ENCODE data around the gene VWA2. TPM values are rescaled to one million over a fixed set of nuclear protein-coding genes. Genes with fewer than 3 reads are reported as not detected.

Gene VWA2
- polyA plus RNA-seq, 1 of the 3 experiments (the other 2 are of a cell fraction), result not detected

GRCh38 chr10:114323023-114323422 is 84.0 kb downstream of the VWA2 start:
- no peak overlapping the region for H3K9ac ChIP-seq
- no peak overlapping the region for H3K27ac ChIP-seq (ENCODE audit: low read depth in 2 of 2, low read length in 1 of 2)
- H3K4me2 ChIP-seq, result no peak overlapping the region
- no peaks in the 10 kb centered on the region for H3K79me2 ChIP-seq (ENCODE audit: insufficient read depth)
- ChIA-PET CTCF (interaction anchor here (1.0 to 3.3 kb wide), 2 partner anchors 18 to 19 kb away, joined by 3 to 17 read pairs; no protein-coding TSS in a partner anchor), POLR2A (no interaction called here)
- no peaks in the 10 kb centered on the region for H3K9me3 ChIP-seq
- H4K20me1 ChIP-seq (ENCODE audit: insufficient read depth), result no peaks in the 10 kb centered on the region
- no peaks in the 10 kb centered on the region for H3K36me3 ChIP-seq (replicated peaks in 1 of 2; ENCODE audit: control insufficient read depth in 1 of 2, insufficient read depth in 2 of 2, low read length in 1 of 2)
- no peaks in the 10 kb centered on the region; the same call in 1 of the 2 replicates for H3K27me3 ChIP-seq (ENCODE audit: insufficient read depth)
- H3F3A ChIP-seq (replicated peaks; ENCODE audit: insufficient read depth), result no peaks in the 10 kb centered on the region
- H3K9me2 ChIP-seq, result no peaks in the 10 kb centered on the region
- no peak for DNase-seq
- H3K4me1 ChIP-seq (ENCODE audit: control insufficient read depth in 1 of 2, insufficient read depth in 2 of 2, low read depth in 1 of 2, low read length in 1 of 2), result peaks cover 0 to 12% of the 10 kb centered on the region in 2 experiments; a peak in 1 of 4 replicates
- no peak overlapping the region for H3K4me3 ChIP-seq (ENCODE audit: low read depth in 2 of 2, low read length in 1 of 2)
- no peak for TF ChIP-seq YY1 (IDR thresholded peaks at IDR 0.05; ENCODE audit: low read depth)
- no peak for TF ChIP-seq USF2 (IDR thresholded peaks at IDR 0.05; ENCODE audit: borderline replicate concordance, low read depth, low read length)
- TF ChIP-seq GATA2 (CRISPR knock-in tag; IDR thresholded peaks at IDR 0.05), result no peak
- TF ChIP-seq ELF1 (IDR thresholded peaks at IDR 0.05), result no peak
- TF ChIP-seq GABPA (IDR thresholded peaks at IDR 0.05; ENCODE audit: low read depth), result no peak
- TF ChIP-seq SMC3 (IDR thresholded peaks at IDR 0.05; ENCODE audit: low read depth, low read length), result no peak
- no peak for TF ChIP-seq NFIC (IDR thresholded peaks at IDR 0.05; ENCODE audit: borderline replicate concordance)
- 63% methylated on average over 5 of the region's 5 CpGs for WGBS (ENCODE audit: low lambda C conversion rate)
- H2AFZ ChIP-seq (ENCODE audit: low read depth), result no peak overlapping the region

DNA sequence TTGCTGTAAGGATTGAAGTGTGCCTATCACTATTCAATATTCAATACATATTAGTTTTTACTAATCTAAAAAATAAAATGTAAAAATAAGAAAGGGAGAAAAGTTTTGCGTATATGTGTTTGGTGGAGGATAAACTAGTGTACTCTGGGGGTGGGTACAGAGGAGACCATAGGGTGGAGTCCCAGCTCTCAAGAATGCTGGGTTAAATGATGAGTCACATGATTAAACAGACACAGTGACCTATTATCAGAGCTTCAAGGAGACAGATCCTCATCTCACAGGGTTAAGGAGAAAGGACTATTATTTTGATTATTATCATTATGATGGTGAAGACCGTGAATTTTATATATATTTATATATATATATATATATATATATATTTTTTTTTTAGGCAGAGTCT is 87.7 kb downstream of the VWA2 start:
- Histone ChIP-seq H3K4me3 (ENCODE audit: low read depth in 2 of 2, low read length in 1 of 2) (no peak overlapping the region), H2AFZ (ENCODE audit: low read depth) (no peak overlapping the region), H3F3A (replicated peaks; ENCODE audit: insufficient read depth) (no peaks in the 10 kb centered on the region), H3K9ac (no peak overlapping the region), H4K20me1 (ENCODE audit: insufficient read depth) (no peaks in the 10 kb centered on the region), H3K4me1 (ENCODE audit: control insufficient read depth in 1 of 2, insufficient read depth in 2 of 2, low read depth in 1 of 2, low read length in 1 of 2) (peaks cover 0 to 12% of the 10 kb centered on the region in 2 experiments; a peak in 1 of 4 replicates), H3K9me2 (no peaks in the 10 kb centered on the region), H3K27me3 (ENCODE audit: insufficient read depth) (no peaks in the 10 kb centered on the region), H3K36me3 (replicated peaks in 1 of 2; ENCODE audit: control insufficient read depth in 1 of 2, insufficient read depth in 2 of 2, low read length in 1 of 2) (no peaks in the 10 kb centered on the region), H3K4me2 (no peak overlapping the region), H3K79me2 (ENCODE audit: insufficient read depth) (no peaks in the 10 kb centered on the region), H3K9me3 (no peaks in the 10 kb centered on the region), H3K27ac (ENCODE audit: low read depth in 2 of 2, low read length in 1 of 2) (no peak overlapping the region)
- ChIA-PET CTCF (interaction anchor here (1.4 kb wide), 1 partner anchor 8 kb away, joined by 3 read pairs; no protein-coding TSS in a partner anchor), POLR2A (no interaction called here)
- TF ChIP-seq, protein P1, sequence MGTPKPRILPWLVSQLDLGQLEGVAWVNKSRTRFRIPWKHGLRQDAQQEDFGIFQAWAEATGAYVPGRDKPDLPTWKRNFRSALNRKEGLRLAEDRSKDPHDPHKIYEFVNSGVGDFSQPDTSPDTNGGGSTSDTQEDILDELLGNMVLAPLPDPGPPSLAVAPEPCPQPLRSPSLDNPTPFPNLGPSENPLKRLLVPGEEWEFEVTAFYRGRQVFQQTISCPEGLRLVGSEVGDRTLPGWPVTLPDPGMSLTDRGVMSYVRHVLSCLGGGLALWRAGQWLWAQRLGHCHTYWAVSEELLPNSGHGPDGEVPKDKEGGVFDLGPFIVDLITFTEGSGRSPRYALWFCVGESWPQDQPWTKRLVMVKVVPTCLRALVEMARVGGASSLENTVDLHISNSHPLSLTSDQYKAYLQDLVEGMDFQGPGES (IDR thresholded peaks at IDR 0.05; ENCODE audit: low read depth, low read length), result no peak
- TF ChIP-seq YY1 (IDR thresholded peaks at IDR 0.05; ENCODE audit: low read depth) (no peak), GATA2 (CRISPR knock-in tag; IDR thresholded peaks at IDR 0.05) (no peak), USF2 (IDR thresholded peaks at IDR 0.05; ENCODE audit: borderline replicate concordance, low read depth, low read length) (no peak), FOSL2 (IDR thresholded peaks at IDR 0.05; ENCODE audit: borderline replicate concordance, low read depth) (no peak), ZBTB33 (IDR thresholded peaks at IDR 0.05; ENCODE audit: borderline replicate concordance, low read depth) (no peak), EZH2phosphoT487 (IDR thresholded peaks at IDR 0.05; ENCODE audit: borderline replicate concordance, low read depth) (no peak), RFX5 (IDR thresholded peaks at IDR 0.05; ENCODE audit: low read length) (no peak), FOXM1 (IDR thresholded peaks at IDR 0.05; ENCODE audit: low read depth) (no peak), NFIC (IDR thresholded peaks at IDR 0.05; ENCODE audit: borderline replicate concordance) (no peak), EP300 (IDR thresholded peaks at IDR 0.05; ENCODE audit: borderline replicate concordance in 1 of 2, low read depth in 1 of 2, low read length in 1 of 2) (no peak), MEF2A (IDR thresholded peaks at IDR 0.05; ENCODE audit: borderline replicate concordance, low read depth) (no peak), SIN3A (IDR thresholded peaks at IDR 0.05; ENCODE audit: borderline replicate concordance, low read depth, low read length) (no peak)
- TF ChIP-seq, protein P2, sequence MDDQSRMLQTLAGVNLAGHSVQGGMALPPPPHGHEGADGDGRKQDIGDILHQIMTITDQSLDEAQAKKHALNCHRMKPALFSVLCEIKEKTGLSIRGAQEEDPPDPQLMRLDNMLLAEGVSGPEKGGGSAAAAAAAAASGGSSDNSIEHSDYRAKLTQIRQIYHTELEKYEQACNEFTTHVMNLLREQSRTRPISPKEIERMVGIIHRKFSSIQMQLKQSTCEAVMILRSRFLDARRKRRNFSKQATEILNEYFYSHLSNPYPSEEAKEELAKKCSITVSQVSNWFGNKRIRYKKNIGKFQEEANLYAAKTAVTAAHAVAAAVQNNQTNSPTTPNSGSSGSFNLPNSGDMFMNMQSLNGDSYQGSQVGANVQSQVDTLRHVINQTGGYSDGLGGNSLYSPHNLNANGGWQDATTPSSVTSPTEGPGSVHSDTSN (IDR thresholded peaks at IDR 0.05), result no peak
- TF ChIP-seq, protein P3, sequence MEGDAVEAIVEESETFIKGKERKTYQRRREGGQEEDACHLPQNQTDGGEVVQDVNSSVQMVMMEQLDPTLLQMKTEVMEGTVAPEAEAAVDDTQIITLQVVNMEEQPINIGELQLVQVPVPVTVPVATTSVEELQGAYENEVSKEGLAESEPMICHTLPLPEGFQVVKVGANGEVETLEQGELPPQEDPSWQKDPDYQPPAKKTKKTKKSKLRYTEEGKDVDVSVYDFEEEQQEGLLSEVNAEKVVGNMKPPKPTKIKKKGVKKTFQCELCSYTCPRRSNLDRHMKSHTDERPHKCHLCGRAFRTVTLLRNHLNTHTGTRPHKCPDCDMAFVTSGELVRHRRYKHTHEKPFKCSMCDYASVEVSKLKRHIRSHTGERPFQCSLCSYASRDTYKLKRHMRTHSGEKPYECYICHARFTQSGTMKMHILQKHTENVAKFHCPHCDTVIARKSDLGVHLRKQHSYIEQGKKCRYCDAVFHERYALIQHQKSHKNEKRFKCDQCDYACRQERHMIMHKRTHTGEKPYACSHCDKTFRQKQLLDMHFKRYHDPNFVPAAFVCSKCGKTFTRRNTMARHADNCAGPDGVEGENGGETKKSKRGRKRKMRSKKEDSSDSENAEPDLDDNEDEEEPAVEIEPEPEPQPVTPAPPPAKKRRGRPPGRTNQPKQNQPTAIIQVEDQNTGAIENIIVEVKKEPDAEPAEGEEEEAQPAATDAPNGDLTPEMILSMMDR (IDR thresholded peaks at IDR 0.05), result no peak
- no peak for DNase-seq
- 67% methylated on average over 2 of the region's 2 CpGs for WGBS (ENCODE audit: low lambda C conversion rate)

Measured in SK-N-SH (cell line).